NCI-H1417 (cell line): ENCODE data around the gene C2CD2L.
"Not testable (repeated sequence)": the region's sequence is repeated elsewhere in the genome, so short reads cannot be mapped to it uniquely, and the experiment has no call there.

Source experiments
- DNase-seq, 3 experiments: peaks; one replicate each; lab custom pipeline; 2025; lab: John Stamatoyannopoulos, UW

Gene C2CD2L

DNA sequence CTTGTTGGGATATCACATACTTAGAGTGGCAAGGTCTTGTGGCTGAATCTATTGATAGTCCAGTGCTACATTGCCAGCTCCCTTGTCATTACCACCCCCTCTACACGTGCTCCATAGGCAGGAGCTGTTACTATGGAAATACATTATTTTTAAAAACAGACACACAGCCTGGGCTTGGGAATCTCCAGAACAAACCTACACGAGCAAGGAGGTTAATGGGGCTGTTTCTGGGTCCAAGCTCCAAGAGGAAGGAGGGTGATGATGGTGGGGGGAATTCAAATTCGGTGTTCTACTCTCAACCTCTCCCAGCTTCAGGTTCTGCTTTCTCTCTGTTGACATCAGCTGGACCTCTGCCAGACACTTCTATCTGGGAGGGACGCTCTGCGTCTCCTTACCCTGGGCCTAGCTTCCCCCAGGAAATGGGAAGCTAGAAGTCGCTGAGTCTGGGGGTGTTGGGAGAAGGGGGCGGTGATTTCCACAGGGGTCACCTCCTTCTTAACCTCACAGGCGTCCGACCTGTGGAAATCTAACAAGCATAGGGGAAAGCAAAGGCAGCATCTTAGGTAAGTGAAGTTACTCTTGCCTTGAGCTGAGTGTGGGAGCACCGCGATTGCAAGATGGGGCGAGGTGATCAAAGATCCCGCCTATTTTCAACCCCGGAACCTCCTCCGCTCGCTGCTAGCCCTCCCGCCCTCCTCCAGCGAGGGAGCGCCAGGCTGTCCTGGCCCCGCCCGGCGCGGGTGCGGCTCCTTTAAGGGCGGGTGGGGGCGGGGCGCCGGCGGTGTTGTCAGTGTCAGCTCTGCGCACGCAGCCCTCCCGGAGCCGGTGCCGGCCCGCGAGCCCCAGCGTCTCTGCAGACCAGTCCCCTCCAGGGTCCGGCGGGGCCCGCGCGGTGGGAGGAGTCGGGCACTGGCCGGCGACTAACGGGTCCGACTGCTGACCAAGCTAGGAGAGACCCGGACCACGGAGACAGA, at the start of gene C2CD2L:
Gene C2CD2L, plus strand, starts transcription at position 781 of the 974 bp plus-strand sequence. CDS start 398 bp downstream, outside the sequence.
- peak; percentile 91 to 94 (median 93) for DNase-seq

DNA sequence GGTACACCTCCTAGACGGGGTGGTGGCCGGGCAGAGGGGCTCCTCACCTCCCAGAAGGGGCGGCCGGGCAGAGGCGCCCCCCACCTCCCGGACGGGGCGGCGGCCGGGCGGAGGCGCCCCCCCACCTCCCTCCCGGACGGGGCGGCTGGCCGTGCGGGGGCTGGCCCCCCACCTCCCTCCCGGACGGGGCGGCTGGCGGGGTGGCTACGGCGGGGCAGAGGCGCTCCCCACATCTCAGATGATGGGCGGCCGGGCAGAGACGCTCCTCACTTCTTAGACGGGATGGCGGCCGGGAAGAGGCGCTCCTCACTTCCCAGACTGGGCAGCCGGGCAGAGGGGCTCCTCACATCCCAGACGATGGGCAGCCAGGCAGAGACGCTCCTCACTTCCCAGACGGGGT, 48.0 kb upstream of the C2CD2L start:
- not testable (repeated sequence) for DNase-seq

DNA sequence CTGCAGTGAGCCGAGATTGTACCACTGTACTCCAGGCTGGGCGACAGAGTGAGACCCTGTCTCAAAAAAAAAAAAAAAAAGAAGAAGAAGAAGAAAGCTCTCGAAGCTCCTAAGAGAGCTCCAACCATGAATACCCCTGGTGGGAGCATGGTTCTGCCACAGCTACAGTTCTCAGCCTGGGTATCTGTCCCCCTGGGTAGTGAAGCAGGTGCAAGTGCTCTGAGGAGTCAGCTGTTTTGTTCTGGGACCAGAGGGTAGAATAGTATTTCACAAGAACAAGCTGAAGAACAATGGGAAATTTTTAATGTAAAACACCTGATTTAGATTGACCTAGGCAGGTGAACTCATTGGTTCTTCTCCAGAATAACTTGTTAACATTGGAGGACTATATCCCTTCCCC, 45.9 kb upstream of the C2CD2L start:
- DNase-seq = no peak

DNA sequence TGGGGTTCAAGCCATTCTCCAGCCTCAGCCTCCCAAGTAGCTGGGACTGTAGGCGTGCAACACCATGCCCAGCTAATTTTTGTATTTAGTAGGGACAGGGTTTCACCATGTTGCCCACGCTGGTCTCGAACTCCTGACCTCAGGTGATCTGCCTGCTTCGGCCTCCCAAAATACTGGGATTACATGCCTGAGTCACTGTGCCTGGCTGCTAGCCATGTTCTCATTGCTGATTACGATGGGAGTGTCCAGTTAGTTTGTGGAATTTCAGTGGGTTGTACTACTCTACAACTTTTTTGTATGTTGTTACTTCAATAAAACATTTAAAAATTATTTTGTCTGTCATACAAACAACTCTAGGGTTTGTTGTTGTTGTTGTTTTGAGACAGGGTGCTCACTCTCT, 44.4 kb upstream of the C2CD2L start:
- DNase-seq = no peak

DNA sequence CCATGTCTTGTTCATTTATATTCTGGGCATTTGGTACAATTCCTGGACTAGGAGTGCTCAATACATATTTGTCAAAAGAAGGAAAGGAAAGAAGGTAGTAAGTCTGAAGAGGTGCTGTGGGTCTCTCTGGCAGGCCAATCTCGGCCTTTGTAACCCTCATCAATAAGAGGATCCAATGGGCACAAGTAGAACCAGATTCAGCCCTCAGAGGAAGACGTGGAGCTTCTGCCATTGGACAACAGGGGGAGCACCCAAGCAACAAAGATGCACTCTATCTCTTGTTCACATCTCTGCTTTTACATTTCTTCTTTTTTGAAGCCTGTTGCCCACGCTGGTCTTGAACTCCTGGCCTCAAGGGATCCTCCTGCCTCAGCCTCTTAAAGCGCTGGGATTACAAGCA, 41.8 kb upstream of the C2CD2L start:
- peak in 1 of 3 experiments; percentile 39 for DNase-seq

DNA sequence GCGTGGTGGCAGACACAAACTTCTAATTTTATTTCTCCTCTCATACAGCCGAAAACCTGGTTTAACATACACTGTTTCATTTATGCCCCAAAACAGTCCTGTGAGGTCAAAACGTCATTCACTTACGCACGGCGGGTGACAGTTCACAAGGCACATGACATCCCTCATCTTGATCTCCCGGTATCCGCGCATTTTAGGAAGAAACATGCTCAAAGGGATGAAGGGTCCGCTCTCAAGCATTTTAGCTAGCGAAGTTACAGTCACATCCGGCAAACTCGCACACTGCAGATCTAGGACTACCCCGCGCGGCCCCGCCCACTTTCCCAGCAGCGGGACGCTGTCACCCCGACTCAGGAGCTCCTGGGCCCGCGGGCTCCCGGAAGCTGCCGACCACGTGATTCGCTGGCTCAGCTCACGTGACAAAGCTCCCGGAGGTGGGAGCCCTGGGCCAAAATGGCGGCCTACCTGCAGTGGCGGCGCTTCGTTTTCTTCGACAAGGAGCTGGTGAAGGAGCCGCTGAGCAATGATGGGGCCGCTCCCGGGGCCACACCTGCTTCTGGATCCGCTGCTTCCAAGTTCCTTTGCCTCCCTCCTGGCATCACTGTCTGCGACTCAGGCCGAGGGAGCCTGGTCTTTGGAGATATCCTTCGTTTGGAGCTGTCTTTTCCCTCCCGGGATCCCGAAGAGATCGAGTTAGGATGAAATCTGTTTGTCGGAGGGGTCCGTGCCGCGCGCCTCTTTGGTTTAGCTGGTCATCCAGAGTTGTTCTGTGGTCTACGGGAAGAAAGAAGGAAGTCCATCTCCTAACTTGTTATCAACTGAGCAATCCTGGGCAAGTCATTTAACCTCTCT, 39.5 kb upstream of the C2CD2L start, which contains the start of gene VPS11:
Gene VPS11, plus strand, starts transcription at position 448 of the 852 bp plus-strand sequence. Its CDS starts 6 bp downstream, at position 454.
- DNase-seq = peak; percentile 93

DNA sequence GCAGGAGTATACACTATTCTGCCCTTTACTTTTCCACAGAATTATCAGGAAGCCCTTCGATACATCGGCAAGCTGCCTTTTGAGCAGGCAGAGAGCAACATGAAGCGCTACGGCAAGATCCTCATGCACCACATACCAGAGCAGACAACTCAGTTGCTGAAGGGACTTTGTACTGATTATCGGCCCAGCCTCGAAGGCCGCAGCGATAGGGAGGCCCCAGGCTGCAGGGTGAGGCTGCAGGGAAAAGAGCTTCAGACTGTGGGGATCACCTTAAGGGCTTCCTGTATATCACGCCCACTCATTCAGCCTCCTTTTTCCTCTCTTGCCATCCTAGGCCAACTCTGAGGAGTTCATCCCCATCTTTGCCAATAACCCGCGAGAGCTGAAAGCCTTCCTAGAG, 29.3 kb upstream of the C2CD2L start:
- DNase-seq = no peak

DNA sequence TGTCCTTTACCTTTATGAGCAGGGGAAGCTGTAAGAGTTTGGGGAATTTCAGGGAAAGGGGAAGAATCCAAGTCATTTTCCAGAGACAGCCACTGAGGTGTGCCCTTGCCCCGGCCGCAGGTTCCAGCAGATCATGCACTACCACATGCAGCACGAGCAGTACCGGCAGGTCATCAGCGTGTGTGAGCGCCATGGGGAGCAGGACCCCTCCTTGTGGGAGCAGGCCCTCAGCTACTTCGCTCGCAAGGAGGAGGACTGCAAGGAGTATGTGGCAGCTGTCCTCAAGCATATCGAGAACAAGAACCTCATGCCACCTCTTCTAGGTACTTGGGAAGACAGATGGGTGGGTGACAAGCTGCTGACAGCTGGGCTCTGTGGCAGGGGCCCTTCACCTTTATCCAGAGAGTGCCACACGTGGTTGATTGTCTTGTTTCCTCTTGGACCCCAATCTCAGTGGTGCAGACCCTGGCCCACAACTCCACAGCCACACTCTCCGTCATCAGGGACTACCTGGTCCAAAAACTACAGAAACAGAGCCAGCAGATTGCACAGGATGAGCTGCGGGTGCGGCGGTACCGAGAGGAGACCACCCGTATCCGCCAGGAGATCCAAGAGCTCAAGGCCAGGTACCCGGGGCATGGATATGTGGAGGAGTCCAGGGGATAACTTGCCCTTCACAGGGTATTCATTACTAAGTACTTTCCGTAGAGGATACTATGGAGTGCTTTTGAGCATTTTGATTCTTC, 28.3 kb upstream of the C2CD2L start:
- DNase-seq = no peak

DNA sequence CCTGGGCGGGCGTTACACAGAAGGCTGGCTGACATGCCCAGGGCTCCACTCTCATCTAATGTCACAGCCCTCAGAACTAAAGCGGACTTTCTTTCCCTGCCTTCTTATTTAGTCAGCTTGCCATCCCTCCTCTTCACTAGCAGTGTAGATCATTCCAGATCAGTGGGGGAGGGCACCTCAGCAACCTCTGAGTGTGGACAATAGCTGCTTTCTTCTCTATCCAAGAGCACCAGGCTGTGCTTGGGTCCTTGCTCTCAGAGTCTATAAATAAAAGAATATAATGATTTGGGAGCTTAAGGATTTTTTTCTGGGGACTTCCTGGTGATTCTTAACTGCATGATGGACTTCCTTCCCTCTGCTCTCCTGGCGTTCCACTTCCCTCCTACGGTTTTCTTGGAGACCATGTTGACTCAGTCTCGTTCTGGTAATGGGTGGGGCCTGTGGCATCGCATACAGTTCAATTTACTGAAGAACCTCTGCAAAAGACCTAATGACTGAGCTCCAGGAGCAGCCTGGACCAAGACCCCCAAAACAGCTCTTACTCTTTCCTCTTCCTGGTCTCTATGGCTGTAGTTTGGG, 25.4 kb upstream of the C2CD2L start:
- no peak for DNase-seq

DNA sequence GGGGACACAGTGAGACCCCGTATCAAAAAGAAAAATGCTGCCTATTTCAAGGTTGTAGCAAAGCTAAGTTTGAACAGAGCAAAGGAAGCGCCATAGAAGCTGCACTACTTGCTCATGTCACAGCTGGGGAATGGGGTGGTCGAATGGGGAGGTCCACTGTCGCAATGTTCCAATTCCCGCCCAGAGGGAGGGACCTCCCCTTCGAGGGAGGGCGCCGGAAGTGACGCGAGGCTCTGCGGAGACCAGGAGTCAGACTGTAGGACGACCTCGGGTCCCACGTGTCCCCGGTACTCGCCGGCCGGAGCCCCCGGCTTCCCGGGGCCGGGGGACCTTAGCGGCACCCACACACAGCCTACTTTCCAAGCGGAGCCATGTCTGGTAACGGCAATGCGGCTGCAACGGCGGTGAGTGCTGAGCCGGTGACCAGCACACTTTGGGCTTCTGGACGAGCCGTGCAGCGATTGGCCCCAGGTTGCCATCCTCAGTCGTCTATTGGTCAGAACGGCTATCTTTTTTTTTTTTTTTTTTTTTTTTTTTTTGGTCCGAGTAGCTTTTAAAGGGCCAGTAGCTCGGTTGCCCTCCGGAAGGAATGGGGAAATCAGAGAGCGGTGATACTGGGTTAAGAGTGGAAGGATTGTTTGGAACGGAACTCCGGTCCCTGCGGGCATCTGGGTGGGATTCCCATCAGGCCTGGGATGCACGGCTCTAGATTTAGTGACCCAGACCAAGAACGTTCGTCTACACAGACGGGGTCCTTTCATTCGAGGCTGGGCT, 22.3 kb upstream of the C2CD2L start, which contains the start of gene HMBS:
Gene HMBS, plus strand, starts transcription at position 219 of the 774 bp plus-strand sequence. Its CDS starts 153 bp downstream, at position 372.
- peak; percentile 93 to 98 (median 98) for DNase-seq

DNA sequence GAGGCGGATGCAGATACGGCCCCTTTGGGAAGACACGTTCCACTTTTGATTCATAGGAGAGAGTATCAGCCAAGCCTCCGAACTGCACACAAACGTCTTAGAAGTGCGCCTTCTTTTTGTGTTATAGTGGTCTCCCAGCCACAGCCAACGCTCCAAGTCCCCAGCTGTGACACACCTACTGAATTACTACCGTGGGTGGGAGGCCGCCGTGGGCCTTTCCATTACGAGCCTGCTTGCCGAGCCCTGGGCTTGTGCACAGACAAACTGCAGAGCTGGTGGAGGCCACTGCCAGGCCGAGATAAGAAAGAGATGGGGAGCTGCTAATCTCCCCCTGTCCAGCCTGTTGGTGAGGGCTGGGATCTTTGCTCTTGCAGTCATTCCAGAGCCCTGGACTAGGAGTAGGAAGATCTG, 21.7 kb upstream of the C2CD2L start:
- no peak for DNase-seq

DNA sequence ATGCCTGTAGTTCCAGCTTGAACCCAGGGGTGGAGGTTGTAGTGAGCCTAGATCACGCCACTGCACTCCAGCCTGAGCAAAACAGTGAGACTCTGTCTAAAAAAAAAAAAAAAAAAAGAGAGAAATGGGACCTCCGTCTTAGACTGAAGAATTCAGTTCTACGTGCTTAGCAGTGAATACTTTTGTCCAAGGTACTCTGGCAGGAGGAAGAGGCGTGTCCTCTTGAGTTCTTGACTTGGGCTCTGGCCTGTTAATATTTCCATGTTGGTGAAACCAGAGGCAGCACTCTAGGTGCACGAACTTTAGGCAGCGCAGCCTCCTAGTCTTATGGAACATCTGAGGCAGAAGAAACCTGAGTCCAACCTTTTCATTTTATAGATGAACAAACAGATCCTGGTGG, 20.0 kb upstream of the C2CD2L start:
- DNase-seq = no peak

DNA sequence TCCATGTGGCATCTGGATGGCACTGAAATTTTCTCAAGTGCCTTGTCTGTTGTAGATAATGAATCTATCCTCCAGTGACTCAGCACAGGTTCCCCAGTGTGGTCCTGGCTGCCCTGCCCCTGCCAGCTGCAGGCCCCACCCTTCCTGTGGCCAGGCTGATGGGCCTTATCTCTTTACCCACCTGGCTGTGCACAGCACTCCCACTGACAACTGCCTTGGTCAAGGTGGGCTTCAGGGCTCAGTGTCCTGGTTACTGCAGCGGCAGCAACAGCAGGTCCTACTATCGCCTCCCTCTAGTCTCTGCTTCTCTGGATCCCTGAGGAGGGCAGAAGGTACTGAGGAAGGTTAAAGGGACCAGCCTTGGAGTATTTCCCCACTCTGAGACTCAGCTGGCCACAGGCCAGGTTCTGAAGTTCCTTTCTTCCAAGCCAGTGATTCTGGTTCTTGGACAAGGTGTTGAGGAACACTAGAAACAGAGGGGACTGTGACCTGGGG, 19.4 kb upstream of the C2CD2L start:
- DNase-seq = no peak

DNA sequence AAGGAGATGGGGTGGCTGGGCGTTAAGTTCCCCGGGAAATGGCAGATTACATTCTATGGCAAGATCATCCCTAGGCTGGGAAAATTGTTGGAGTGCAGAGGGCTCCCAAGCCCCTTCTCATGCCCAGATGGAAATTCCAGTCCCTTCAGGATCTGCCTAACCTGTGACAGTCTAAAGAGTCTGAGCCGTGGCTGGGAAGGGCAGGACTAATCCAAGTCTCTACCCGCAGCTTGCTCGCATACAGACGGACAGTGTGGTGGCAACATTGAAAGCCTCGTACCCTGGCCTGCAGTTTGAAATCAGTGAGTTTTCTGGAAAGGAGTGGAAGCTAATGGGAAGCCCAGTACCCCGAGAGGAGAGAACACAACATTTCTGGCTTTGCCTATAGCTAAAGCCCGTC, 18.7 kb upstream of the C2CD2L start:
- no peak for DNase-seq

DNA sequence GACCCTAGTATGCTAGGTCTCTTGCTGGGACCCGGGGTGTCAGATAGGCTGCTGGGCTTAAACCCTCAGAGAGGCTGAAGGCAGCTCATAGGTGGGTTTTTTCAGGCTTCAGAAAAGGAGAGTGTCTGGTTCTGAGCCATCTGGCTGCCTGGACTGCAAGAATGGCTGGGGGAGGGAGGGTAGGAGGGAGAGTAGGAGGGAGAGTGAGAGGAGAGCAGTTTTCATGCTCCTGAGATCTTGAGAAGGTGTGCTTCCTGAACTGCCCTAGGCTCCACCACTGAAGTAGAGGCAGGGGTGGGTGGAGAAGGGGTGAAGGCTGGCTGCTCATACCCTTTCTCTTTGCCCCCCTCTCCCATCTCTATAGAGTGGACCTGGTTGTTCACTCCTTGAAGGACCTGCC, 17.8 kb upstream of the C2CD2L start:
- DNase-seq = no peak

DNA sequence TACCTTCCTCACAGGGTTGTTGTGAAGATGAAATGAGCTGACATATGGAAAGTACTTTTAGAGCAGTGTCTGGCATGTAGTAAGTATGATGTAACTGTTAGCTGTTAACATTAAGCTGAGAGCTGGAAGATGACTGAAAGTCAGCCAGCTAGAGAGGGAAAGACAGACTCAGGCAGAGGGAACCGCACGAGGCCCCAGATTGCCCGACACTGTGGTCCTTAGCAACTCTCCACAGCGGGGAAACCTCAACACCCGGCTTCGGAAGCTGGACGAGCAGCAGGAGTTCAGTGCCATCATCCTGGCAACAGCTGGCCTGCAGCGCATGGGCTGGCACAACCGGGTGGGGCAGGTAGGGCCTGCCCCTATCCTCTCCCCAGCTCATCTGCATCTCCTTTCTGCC, 16.0 kb upstream of the C2CD2L start:
- peak in 1 of 3 experiments; percentile 22 for DNase-seq

DNA sequence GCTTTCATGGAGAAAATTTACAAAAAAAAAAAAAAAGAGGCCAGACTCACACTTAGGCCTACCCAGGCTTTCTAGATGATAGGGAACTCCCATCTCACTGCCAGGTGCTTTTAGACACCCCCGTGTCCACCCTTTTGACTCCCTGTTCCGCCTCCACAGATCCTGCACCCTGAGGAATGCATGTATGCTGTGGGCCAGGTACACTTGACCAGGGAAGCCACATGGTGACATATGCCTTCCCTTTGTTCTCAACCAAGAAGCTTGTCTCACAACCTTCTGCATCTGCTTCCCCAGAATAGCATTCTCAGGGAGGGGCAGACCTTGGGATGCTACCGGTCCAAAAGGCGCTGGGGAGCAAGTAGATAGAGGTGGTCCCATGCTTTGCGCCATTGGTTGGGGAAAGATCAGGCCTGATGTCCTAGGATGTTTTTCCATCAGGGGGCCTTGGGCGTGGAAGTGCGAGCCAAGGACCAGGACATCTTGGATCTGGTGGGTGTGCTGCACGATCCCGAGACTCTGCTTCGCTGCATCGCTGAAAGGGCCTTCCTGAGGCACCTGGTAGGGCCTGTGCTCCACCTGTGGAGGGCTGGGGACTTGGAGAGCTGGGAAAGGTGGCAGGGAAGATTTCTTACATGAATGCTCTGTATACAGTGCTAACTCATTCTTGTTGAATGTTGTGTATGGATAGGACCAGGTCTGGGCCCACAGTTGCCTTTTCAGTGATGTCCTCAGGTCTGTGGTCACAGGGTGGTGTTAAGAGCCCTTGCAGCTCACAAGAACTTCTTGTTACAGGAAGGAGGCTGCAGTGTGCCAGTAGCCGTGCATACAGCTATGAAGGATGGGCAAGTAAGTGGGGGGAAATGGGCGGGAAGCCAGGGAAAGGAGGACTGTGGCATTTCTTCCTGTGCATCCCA, 14.9 kb upstream of the C2CD2L start:
- DNase-seq = peak in 1 of 3 experiments; percentile 44

DNA sequence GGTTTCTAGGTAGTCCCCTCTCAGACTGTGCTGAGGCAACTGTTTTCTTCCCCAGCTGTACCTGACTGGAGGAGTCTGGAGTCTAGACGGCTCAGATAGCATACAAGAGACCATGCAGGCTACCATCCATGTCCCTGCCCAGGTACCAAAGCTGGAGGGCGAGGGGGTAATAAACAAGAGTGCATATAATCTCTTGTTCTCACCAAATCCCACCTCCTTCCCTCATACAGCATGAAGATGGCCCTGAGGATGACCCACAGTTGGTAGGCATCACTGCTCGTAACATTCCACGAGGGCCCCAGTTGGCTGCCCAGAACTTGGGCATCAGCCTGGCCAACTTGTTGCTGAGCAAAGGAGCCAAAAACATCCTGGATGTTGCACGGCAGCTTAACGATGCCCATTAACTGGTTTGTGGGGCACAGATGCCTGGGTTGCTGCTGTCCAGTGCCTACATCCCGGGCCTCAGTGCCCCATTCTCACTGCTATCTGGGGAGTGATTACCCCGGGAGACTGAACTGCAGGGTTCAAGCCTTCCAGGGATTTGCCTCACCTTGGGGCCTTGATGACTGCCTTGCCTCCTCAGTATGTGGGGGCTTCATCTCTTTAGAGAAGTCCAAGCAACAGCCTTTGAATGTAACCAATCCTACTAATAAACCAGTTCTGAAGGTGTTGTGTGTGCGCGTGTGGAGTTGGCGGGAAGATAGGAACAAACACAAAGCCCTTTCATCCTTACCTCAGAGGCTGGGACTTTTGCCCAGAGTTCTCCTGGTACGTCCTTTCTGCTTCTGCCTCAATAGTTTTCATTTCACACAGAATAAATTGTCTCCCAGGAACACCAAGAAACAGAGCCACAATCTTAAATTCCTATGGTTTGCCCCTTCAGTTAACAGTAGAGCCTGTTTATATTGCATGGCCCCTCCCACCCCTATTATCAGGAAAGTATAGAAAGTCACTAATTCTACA, 14.0 kb upstream of the C2CD2L start:
- peak in 1 of 3 experiments; percentile 52 for DNase-seq
